Brain microvascular endothelial cell (primary cell): ENCODE results near the gene SFT2D3.
"Not testable (repeated sequence)": the region's sequence is repeated elsewhere in the genome, so short reads cannot be mapped to it uniquely, and the experiment has no call there.

Experiments used
- DNase-seq: peaks from one replicate; pipeline ENCODE4 v3.0.0-alpha.2; 2020
- H3K27ac ChIP-seq: fragments of 250-450 bp; sonication (Bioruptor Pico); 2 replicates; pipeline ENCODE4 v1.5.1; 2020; ENCODE audit warnings: mild to moderate bottlenecking, moderate library complexity
- H3K27me3 ChIP-seq: fragments of 250-450 bp; sonication (Bioruptor Pico); replicated peaks from 2 replicates; pipeline ENCODE4 v1.5.1; 2020; ENCODE audit warnings: mild to moderate bottlenecking
- H3K36me3 ChIP-seq: fragments of 250-450 bp; sonication (Bioruptor Pico); replicated peaks from 2 replicates; pipeline ENCODE4 v1.5.1; 2020; ENCODE audit warnings: mild to moderate bottlenecking
- H3K4me3 ChIP-seq: 2 replicates; pipeline ENCODE4 v1.5.1; 2011; ENCODE audit warnings: low read depth, mild to moderate bottlenecking, control low read depth, low read length, moderate library complexity
- in situ Hi-C: cut with HindIII; loops from 2 replicates; pipeline ENCODE4 v1.10.0; 2017; ENCODE audit warnings: low sequenced_read_pairs, low pct_ligation_motif_present
- TF ChIP-seq, protein P1 (sequence below): IDR thresholded peaks from 2 replicates; pipeline ENCODE4 v1.5.1; 2011; ENCODE audit warnings: low read depth, mild to moderate bottlenecking, moderate library complexity, low read length, control low read depth, inconsistent platforms; ENCODE audit errors: missing control alignments

SFT2D3 gene

DNA sequence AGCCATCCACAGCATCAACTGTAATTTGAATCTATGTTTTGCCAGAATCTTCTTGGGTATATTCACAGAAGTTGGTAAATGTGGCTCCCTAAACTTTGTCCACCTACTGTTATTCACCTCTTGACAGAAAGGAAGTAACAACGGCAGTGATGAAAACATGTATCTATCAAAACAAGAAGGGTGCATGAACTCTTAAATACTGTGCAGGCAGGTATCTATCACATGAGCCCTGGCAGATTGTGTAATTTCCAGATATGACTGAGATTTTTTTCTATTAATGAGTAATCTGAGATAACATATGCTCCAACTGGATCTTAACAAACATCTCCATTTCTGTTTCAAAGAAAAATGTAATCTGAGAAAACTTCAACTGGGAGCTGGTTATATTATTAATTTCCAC lies 36.6 kb downstream of the SFT2D3 start:
- H3K36me3 ChIP-seq = no peaks in the 10 kb centered on the region
- in situ Hi-C loops = no loop called here
- TF ChIP-seq, protein P1, sequence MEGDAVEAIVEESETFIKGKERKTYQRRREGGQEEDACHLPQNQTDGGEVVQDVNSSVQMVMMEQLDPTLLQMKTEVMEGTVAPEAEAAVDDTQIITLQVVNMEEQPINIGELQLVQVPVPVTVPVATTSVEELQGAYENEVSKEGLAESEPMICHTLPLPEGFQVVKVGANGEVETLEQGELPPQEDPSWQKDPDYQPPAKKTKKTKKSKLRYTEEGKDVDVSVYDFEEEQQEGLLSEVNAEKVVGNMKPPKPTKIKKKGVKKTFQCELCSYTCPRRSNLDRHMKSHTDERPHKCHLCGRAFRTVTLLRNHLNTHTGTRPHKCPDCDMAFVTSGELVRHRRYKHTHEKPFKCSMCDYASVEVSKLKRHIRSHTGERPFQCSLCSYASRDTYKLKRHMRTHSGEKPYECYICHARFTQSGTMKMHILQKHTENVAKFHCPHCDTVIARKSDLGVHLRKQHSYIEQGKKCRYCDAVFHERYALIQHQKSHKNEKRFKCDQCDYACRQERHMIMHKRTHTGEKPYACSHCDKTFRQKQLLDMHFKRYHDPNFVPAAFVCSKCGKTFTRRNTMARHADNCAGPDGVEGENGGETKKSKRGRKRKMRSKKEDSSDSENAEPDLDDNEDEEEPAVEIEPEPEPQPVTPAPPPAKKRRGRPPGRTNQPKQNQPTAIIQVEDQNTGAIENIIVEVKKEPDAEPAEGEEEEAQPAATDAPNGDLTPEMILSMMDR = no peak

DNA sequence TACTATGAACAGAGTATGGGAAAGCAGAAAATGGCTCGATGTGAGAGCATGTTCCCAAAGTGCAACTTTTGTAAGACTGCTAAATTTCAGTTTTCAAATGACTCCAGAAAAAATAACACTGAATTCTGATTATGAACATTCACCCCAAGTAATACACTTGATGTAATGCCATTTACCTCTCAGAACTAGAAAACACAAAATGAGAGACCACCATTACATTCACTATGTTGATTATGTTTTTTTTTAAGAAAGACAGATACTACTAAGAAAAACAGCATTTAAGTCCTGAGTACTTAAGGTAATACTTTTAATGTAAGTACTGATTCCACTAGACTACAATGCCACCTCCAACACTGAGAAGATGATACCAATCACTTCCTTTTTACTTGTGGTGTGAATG lies 38.5 kb downstream of the SFT2D3 start:
- in situ Hi-C loops = no loop called here
- Histone ChIP-seq H3K36me3 (no peaks in the 10 kb centered on the region), H3K4me3 (no peak overlapping the region), H3K27ac (no peak overlapping the region), H3K27me3 (no peaks in the 10 kb centered on the region)
- TF ChIP-seq, protein P1 = no peak
- no peak for DNase-seq

More for the DNA sequence above, 36.6 kb downstream of the SFT2D3 start:
- Histone ChIP-seq H3K27me3 (no peaks in the 10 kb centered on the region), H3K4me3 (no peak overlapping the region), H3K27ac (no peak overlapping the region)
- DNase-seq = no peak

DNA sequence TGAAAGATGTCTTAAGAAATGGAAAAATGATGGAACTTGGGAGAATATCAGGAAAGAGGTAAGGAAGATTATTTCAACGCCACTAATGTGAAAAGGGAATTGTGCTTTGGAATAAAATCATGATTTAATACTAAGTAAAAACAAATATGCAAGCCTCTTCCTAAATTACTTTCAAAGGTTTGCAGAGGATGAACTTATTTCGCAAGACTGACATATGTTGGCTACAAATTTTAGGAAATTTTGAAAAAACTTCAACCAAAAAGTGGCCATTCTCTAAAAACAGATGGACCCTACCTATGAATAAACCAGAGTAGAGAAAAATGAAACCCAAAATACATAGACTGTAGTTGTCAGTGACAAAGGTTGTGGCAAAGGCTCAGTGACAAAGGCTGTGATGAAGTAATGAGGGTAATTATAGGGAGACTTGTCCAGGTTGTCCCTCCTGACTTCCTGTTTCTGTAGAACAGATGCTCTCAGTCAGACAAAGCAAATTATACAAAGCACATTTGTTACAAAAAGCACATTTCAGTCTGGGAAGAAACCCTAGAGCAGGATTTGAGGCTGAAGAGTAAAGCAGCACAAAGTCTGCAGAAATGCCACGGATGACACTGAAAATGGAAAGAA lies 39.5 kb downstream of the SFT2D3 start:
- H3K4me3 ChIP-seq = no peak overlapping the region
- no peaks in the 10 kb centered on the region for H3K27me3 ChIP-seq
- TF ChIP-seq, protein P1 = no peak
- H3K36me3 ChIP-seq = no peaks in the 10 kb centered on the region
- in situ Hi-C loops = no loop called here
- no peak for DNase-seq
- H3K27ac ChIP-seq = no peak overlapping the region

DNA sequence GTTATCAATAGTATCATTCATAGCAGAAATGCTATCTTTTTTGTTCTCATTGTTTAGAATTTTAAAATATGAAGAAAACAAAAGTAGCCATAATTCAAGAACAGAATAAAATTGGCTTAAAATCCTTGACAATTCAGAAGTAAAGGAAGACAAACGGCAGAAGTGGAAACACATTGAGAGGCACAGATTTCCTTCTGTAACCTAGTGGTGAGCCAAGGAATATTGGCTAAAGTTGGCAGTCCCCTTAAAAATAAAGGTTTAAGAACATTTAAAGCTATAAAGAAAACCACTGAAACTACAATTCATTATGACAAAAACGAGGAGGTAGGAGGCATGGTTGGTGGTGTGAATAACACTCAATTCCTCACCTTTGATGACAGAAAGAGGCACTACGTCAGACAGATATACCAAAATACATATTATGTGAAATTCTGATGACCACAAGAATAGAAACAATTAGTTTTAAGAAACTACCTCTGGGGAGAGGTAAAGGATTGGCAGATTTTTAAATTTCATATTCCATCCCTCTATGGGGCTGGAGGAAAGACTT lies 42.3 kb downstream of the SFT2D3 start:
- TF ChIP-seq, protein P1 = no peak
- DNase-seq = no peak
- Histone ChIP-seq H3K27me3 (no peaks in the 10 kb centered on the region), H3K36me3 (no peaks in the 10 kb centered on the region), H3K27ac (no peak overlapping the region), H3K4me3 (no peak overlapping the region)
- in situ Hi-C loops = no loop called here

DNA sequence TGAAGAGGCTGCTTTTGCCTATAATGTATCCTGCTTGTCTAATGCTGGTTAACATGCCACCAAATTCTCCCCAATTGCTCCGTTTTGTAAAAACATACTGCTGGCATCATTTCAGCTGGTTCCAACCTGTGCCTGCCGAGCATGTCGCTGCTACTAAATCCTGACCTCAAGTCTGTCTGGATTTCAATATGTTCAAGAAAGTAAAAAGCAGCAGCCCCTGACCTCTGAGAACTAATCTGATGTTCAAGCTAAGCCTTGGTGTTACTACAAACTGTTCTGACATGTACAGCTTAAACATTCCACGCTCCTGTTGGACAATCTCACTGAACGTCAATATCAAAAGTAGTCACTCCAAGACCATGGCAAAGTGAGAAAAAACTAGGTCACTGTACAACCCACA lies 46.3 kb downstream of the SFT2D3 start:
- Histone ChIP-seq H3K4me3 (no peak overlapping the region), H3K27me3 (no peaks in the 10 kb centered on the region), H3K36me3 (no peaks in the 10 kb centered on the region), H3K27ac (no peak overlapping the region)
- in situ Hi-C loops = no loop called here
- TF ChIP-seq, protein P1 = no peak
- DNase-seq = no peak

DNA sequence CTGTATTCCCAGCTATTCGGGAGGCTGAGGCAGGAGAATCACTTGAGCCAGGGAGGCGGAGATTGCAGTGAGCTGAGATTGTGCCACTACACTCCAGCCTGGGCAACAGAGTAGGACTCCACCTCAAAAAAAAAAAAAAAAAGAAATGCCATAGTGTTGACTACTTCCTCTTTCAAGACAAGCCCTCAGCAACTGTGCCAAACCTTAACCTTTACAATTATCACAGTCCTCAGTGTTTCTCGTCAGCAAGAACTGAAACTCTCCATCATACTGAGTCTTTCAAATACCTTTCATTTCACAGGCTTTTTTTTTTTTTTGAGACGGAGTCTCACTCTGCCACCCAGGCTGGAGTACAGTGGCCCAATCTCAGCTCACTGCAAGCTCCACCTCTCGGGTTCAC lies 48.2 kb downstream of the SFT2D3 start:
- H3K4me3 ChIP-seq, H3K27me3 ChIP-seq, DNase-seq, H3K27ac ChIP-seq, in situ Hi-C loops, H3K36me3 ChIP-seq: not testable (repeated sequence)
